Mammary epithelial cell (primary cell): ENCODE measurements around the gene CMTM8.

Experiments
- EZH2 ChIP-seq: IDR thresholded peaks from 2 replicates; pipeline ENCODE4 v1.6.1; 2012; ENCODE audit warnings: low read length, inconsistent platforms, borderline replicate concordance
- TF ChIP-seq, protein P1 (sequence below), 2 donors: IDR thresholded peaks in 1 of 2; conservative IDR thresholded peaks in 1 of 2; 2 replicates each; pipeline ENCODE4 v1.5.1; 2011 to 2012; ENCODE audit warnings: inconsistent platforms in 2 of 2, low read length in 2 of 2, mild to moderate bottlenecking in 2 of 2, control low read depth in 1 of 2, low read depth in 1 of 2; ENCODE audit not compliant: insufficient read depth in 1 of 2; ENCODE audit errors: extremely low read depth in 1 of 2

GRCh38 chr3:32276279-32276841, 37.9 kb downstream of the CMTM8 start:
- TF ChIP-seq, protein P1, sequence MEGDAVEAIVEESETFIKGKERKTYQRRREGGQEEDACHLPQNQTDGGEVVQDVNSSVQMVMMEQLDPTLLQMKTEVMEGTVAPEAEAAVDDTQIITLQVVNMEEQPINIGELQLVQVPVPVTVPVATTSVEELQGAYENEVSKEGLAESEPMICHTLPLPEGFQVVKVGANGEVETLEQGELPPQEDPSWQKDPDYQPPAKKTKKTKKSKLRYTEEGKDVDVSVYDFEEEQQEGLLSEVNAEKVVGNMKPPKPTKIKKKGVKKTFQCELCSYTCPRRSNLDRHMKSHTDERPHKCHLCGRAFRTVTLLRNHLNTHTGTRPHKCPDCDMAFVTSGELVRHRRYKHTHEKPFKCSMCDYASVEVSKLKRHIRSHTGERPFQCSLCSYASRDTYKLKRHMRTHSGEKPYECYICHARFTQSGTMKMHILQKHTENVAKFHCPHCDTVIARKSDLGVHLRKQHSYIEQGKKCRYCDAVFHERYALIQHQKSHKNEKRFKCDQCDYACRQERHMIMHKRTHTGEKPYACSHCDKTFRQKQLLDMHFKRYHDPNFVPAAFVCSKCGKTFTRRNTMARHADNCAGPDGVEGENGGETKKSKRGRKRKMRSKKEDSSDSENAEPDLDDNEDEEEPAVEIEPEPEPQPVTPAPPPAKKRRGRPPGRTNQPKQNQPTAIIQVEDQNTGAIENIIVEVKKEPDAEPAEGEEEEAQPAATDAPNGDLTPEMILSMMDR (conservative IDR thresholded peaks at IDR 0.05 in 1 of 2, IDR thresholded peaks at IDR 0.05 in 1 of 2; ENCODE audit: extremely low read depth in 1 of 2, insufficient read depth in 1 of 2, low read depth in 1 of 2, low read length in 2 of 2), result no peak
- no peak for TF ChIP-seq EZH2
